ENCODE data around the gene TAGLN. TPM values are rescaled to one million over a fixed set of nuclear protein-coding genes. Genes with fewer than 3 reads are reported as not detected.

Gene TAGLN
- total and polyA plus RNA-seq, 8 donors, result 575 to 3,801 (median 2,089) TPM

GRCh38 chr11:117201658-117202305 is 2.6 kb downstream of the TAGLN start:
- Histone ChIP-seq H3K27ac (peak overlapping the region; percentile 59 to 94 (median 89)), H3K4me1 (peaks cover 20 to 76% (median 54%) of the 10 kb centered on the region in 4 donors), H3K9me3 (no peaks in the 10 kb centered on the region), H3K4me3 (peak overlapping the region; percentile 40 to 59 (median 54)), H3K36me3 (peaks cover 13 to 53% (median 41%) of the 10 kb centered on the region in 4 donors), H3K27me3 (no peaks in the 10 kb centered on the region)
- 55 to 83% (median 60%) methylated on average over 4 to 14 of the region's 14 CpGs for WGBS, 5 donors
- TF ChIP-seq POLR2AphosphoS5 (IDR thresholded peaks at IDR 0.05), result peak in 1 of 3 donors; percentile 7
- no peak for TF ChIP-seq EP300 (IDR thresholded peaks at IDR 0.05)
- no peak for TF ChIP-seq POLR2A (IDR thresholded peaks at IDR 0.05)
- intact Hi-C loops (cut with DNase I; ENCODE audit: low total_unique reads), result no loop called here
- no peak for DNase-seq

- H3K36me3 ChIP-seq, result peaks cover 13 to 49% (median 38%) of the 10 kb centered on the region in 4 donors
- DNase-seq, result no peak
- peak overlapping the region; percentile 23 to 94 (median 89) for H3K27ac ChIP-seq
- no peaks in the 10 kb centered on the region for H3K27me3 ChIP-seq
- peak overlapping the region; percentile 40 to 59 (median 54) for H3K4me3 ChIP-seq
- peaks cover 13 to 68% (median 47%) of the 10 kb centered on the region in 4 donors for H3K4me1 ChIP-seq
- WGBS, 5 donors, result 65 to 79% (median 73%) methylated on average over 7 of the region's 7 CpGs
- intact Hi-C loops (cut with DNase I; ENCODE audit: low total_unique reads), result no loop called here
- H3K9me3 ChIP-seq, result no peaks in the 10 kb centered on the region
- no peak for TF ChIP-seq EP300 (IDR thresholded peaks at IDR 0.05)
Observed at GRCh38 chr11:117202386-117203068, 3.4 kb downstream of the TAGLN start.

DNA sequence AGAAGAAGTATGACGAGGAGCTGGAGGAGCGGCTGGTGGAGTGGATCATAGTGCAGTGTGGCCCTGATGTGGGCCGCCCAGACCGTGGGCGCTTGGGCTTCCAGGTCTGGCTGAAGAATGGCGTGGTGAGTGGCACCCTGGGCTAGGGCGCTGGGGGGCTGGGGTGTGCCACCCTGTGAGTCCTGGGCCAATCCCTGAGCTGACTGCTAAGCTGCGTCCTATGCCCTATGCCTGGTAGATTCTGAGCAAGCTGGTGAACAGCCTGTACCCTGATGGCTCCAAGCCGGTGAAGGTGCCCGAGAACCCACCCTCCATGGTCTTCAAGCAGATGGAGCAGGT is 3.9 kb downstream of the TAGLN start:
- TF ChIP-seq POLR2AphosphoS5 (IDR thresholded peaks at IDR 0.05), result peak in 1 of 3 donors; percentile 19
- TF ChIP-seq POLR2A (IDR thresholded peaks at IDR 0.05), result no peak
- no peak for TF ChIP-seq EP300 (IDR thresholded peaks at IDR 0.05)
- Histone ChIP-seq H3K27ac (peak overlapping the region; percentile 23 to 94 (median 89)), H3K4me1 (peaks cover 8 to 63% (median 42%) of the 10 kb centered on the region in 4 donors), H3K27me3 (no peaks in the 10 kb centered on the region), H3K9me3 (no peaks in the 10 kb centered on the region), H3K36me3 (peaks cover 13 to 49% (median 38%) of the 10 kb centered on the region in 4 donors), H3K4me3 (peak overlapping the region; percentile 40 to 59 (median 54))
- intact Hi-C loops (cut with DNase I; ENCODE audit: low total_unique reads), result no loop called here
- DNase-seq, result no peak
- 85 to 91% (median 90%) methylated on average over 6 to 10 of the region's 10 CpGs for WGBS, 5 donors

DNA sequence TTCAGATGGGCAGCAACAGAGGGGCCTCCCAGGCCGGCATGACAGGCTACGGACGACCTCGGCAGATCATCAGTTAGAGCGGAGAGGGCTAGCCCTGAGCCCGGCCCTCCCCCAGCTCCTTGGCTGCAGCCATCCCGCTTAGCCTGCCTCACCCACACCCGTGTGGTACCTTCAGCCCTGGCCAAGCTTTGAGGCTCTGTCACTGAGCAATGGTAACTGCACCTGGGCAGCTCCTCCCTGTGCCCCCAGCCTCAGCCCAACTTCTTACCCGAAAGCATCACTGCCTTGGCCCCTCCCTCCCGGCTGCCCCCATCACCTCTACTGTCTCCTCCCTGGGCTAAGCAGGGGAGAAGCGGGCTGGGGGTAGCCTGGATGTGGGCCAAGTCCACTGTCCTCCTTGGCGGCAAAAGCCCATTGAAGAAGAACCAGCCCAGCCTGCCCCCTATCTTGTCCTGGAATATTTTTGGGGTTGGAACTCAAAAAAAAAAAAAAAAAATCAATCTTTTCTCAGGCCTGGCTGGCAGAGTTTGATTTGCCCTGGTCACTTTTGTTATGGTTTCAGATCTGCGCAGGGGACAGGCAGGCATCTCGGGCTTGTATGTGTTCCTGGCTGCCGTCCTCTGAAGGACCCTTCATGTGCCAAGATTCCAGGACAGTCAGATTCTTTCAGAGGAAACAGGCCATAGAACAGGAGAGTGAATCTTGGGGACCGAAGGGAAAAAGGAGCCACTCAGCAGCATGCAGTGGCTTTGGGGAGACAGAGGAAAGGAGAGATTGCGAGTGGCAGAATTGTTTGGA is 5.3 kb downstream of the TAGLN start:
- no peaks in the 10 kb centered on the region for H3K27me3 ChIP-seq
- TF ChIP-seq POLR2A (IDR thresholded peaks at IDR 0.05) (no peak), POLR2AphosphoS5 (IDR thresholded peaks at IDR 0.05) (peak in 2 of 3 donors; percentile 4 to 22), EP300 (IDR thresholded peaks at IDR 0.05) (no peak)
- TF ChIP-seq, protein P1, sequence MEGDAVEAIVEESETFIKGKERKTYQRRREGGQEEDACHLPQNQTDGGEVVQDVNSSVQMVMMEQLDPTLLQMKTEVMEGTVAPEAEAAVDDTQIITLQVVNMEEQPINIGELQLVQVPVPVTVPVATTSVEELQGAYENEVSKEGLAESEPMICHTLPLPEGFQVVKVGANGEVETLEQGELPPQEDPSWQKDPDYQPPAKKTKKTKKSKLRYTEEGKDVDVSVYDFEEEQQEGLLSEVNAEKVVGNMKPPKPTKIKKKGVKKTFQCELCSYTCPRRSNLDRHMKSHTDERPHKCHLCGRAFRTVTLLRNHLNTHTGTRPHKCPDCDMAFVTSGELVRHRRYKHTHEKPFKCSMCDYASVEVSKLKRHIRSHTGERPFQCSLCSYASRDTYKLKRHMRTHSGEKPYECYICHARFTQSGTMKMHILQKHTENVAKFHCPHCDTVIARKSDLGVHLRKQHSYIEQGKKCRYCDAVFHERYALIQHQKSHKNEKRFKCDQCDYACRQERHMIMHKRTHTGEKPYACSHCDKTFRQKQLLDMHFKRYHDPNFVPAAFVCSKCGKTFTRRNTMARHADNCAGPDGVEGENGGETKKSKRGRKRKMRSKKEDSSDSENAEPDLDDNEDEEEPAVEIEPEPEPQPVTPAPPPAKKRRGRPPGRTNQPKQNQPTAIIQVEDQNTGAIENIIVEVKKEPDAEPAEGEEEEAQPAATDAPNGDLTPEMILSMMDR (IDR thresholded peaks at IDR 0.05), result no peak
- peak overlapping the region; percentile 40 to 59 (median 54) for H3K4me3 ChIP-seq
- H3K4me1 ChIP-seq, result peaks cover 0 to 50% (median 28%) of the 10 kb centered on the region in 4 donors
- peaks cover 13 to 44% (median 38%) of the 10 kb centered on the region in 4 donors for H3K36me3 ChIP-seq
- DNase-seq, result no peak
- H3K9me3 ChIP-seq, result no peaks in the 10 kb centered on the region
- intact Hi-C loops (cut with DNase I; ENCODE audit: low total_unique reads), result no loop called here
- WGBS, 5 donors, result 69 to 82% (median 75%) methylated on average over 17 of the region's 17 CpGs
- peak overlapping the region; percentile 17 to 94 (median 89) for H3K27ac ChIP-seq

GRCh38 chr11:117205211-117205818 is 6.1 kb downstream of the TAGLN start:
- TF ChIP-seq POLR2AphosphoS5 (IDR thresholded peaks at IDR 0.05), result peak in 1 of 3 donors; percentile 15
- TF ChIP-seq, protein P1 (IDR thresholded peaks at IDR 0.05), result no peak
- Histone ChIP-seq H3K27ac (peak overlapping the region; percentile 54 to 94 (median 89)), H3K4me3 (peak overlapping the region in 1 of 4 donors; percentile 54), H3K9me3 (no peaks in the 10 kb centered on the region), H3K4me1 (peaks cover 0 to 56% (median 25%) of the 10 kb centered on the region in 4 donors), H3K27me3 (no peaks in the 10 kb centered on the region), H3K36me3 (peaks cover 13 to 48% (median 40%) of the 10 kb centered on the region in 4 donors)
- intact Hi-C loops (cut with DNase I; ENCODE audit: low total_unique reads), result no loop called here
- DNase-seq, result no peak
- WGBS, 5 donors, result 75 to 87% (median 86%) methylated on average over 10 to 11 of the region's 11 CpGs
